Esophagus muscularis mucosa (tissue), 4 donors: ENCODE results near the gene KRT33A. TPM values are rescaled to one million over a fixed set of nuclear protein-coding genes. Genes with fewer than 3 reads are reported as not detected.
"Not testable (repeated sequence)": the region's sequence is repeated elsewhere in the genome, so short reads cannot be mapped to it uniquely, and the experiment has no call there.

Experiments
- DNase-seq: peaks from one replicate; pipeline ENCODE4 v3.0.0-alpha.2; 2017; ENCODE audit errors: extremely low spot score
- H3K27ac ChIP-seq, 4 donors: fragments of 200-600 bp; sonication (generic); replicated peaks in 1 of 4; 1 replicate in 3 of 4; 2 replicates in 1 of 4; pipeline ENCODE4 v1.5.1; 2016 to 2019; ENCODE audit warnings: mild to moderate bottlenecking in 1 of 4
- H3K27me3 ChIP-seq, 4 donors: fragments of 200-600 bp; sonication (generic); one replicate each; pipeline versions ENCODE4 v1.5.1 to v1.6.0; 2016 to 2019
- H3K36me3 ChIP-seq, 4 donors: fragments of 200-600 bp; sonication (generic); one replicate each; pipeline ENCODE4 v1.5.1; 2016 to 2019
- H3K4me1 ChIP-seq, 4 donors: fragments of 200-600 bp; sonication (generic); one replicate each; pipeline ENCODE4 v1.5.1; 2016 to 2019
- H3K4me3 ChIP-seq, 4 donors: fragments of 200-600 bp; sonication (generic); 1 replicate in 2 of 4; 2 replicates in 2 of 4; pipeline ENCODE4 v1.5.1; 2016 to 2019; ENCODE audit warnings: mild to moderate bottlenecking in 4 of 4, moderate library complexity in 1 of 4
- H3K9me3 ChIP-seq, 4 donors: fragments of 200-600 bp; sonication (generic); 1 replicate in 3 of 4; 2 replicates in 1 of 4; pipeline ENCODE4 v1.5.1; 2016 to 2019
- CTCF ChIP-seq, 3 experiments: fragments of 200-600 bp in 2 of 3; fragments of 450-650 bp in 1 of 3; sonication (generic) in 2 of 3; IDR thresholded peaks; one replicate each; pipeline ENCODE4 v1.5.1; 2017 to 2019; ENCODE audit warnings: antibody characterized with exemption in 3 of 3, mild to moderate bottlenecking in 2 of 3, moderate library complexity in 1 of 3
- EP300 ChIP-seq: sonication (generic); formaldehyde crosslinking; IDR thresholded peaks from one replicate; pipeline ENCODE4 v1.6.1; 2017; ENCODE audit warnings: antibody characterized with exemption
- POLR2A ChIP-seq: fragments of 450-650 bp; IDR thresholded peaks from one replicate; pipeline ENCODE4 v1.6.1; 2017; ENCODE audit warnings: antibody characterized with exemption, moderate library complexity, mild to moderate bottlenecking, low read depth
- POLR2AphosphoS5 ChIP-seq, 2 donors: sonication (generic); formaldehyde crosslinking; IDR thresholded peaks; one replicate each; pipeline ENCODE4 v1.6.1; 2017; ENCODE audit warnings: antibody characterized with exemption in 2 of 2
- WGBS: methylation state at CpG from one replicate; pipeline ENCODE4 v1.1.5; 2018; 5-methylcytosine and 5-hydroxymethylcytosine counted together
- intact Hi-C: fragments of 100-400 bp; cut with DNase I; formaldehyde crosslinking; loops from one replicate; pipeline ENCODE4 v1.15.1; 2023
- total RNA-seq, 4 donors: library from RNA; depleted of rRNA; stranded (reverse); fragments of >200 nt; gene quantifications; one replicate each; pipeline versions ENCODE4 v1.1.0 to v1.2.1, GENCODE V29; 2016

KRT33A gene
- total RNA-seq = not detected

GRCh38 chr17:41350381-41350878 lies at the start of gene KRT33A:
Gene KRT33A, minus strand, starts transcription at chr17:41350828. Its CDS starts 61 bp downstream, at chr17:41350767.
- DNase-seq, intact Hi-C loops, H3K36me3 ChIP-seq, H3K27ac ChIP-seq, H3K4me1 ChIP-seq, H3K9me3 ChIP-seq, H3K27me3 ChIP-seq, H3K4me3 ChIP-seq: not testable (repeated sequence)
- WGBS = 93% methylated on average over 16 of the region's 16 CpGs

- no peak for DNase-seq
- H3K27ac ChIP-seq = no peak within 1 kb of the TSS
- 90% methylated on average over 1 of the region's 16 CpGs for WGBS
- peaks cover 0 to 8% (median 6%) of the 10 kb centered on the region in 4 donors for H3K4me1 ChIP-seq
- no peaks in the 10 kb centered on the region for H3K36me3 ChIP-seq
- TF ChIP-seq EP300 (no peak), POLR2AphosphoS5 (IDR thresholded peaks at IDR 0.05) (no peak), POLR2A (no peak), CTCF (IDR thresholded peaks at IDR 0.05) (no peak)
- H3K9me3 ChIP-seq = no peaks in the 10 kb centered on the region
- no peaks in the 10 kb centered on the region for H3K27me3 ChIP-seq
- H3K4me3 ChIP-seq = no peak within 1 kb of the TSS
- intact Hi-C loops = no loop called here
These were observed 46.5 kb upstream of the KRT33A start, which contains the start of gene KRT31 for GRCh38 chr17:41396996-41397660. Gene KRT31, minus strand, starts transcription at chr17:41397608. Its CDS starts 69 bp downstream, at chr17:41397539.

- no peaks in the 10 kb centered on the region for H3K36me3 ChIP-seq
- intact Hi-C loops = no loop called here
- no peaks in the 10 kb centered on the region for H3K9me3 ChIP-seq
- H3K4me3 ChIP-seq = no peak overlapping the region
- DNase-seq = no peak
- WGBS = 93% methylated on average over 3 of the region's 7 CpGs
- no peak for TF ChIP-seq CTCF (IDR thresholded peaks at IDR 0.05)
- no peak for TF ChIP-seq POLR2A
- TF ChIP-seq POLR2AphosphoS5 (IDR thresholded peaks at IDR 0.05) = no peak
- TF ChIP-seq EP300 = no peak
- no peaks in the 10 kb centered on the region for H3K27me3 ChIP-seq
- H3K27ac ChIP-seq = no peak overlapping the region
- H3K4me1 ChIP-seq = peaks cover 0 to under 1% (median 0%) of the 10 kb centered on the region in 4 donors
These were observed 45.7 kb upstream of the KRT33A start for GRCh38 chr17:41396340-41396739.

- Histone ChIP-seq H3K27ac (no peak overlapping the region), H3K36me3 (no peaks in the 10 kb centered on the region), H3K4me3 (no peak overlapping the region), H3K27me3 (no peaks in the 10 kb centered on the region), H3K9me3 (no peaks in the 10 kb centered on the region), H3K4me1 (no peaks in the 10 kb centered on the region)
- intact Hi-C loops = no loop called here
- no peak for DNase-seq
- 100% methylated on average over 1 of the region's 1 CpG for WGBS
- TF ChIP-seq CTCF (IDR thresholded peaks at IDR 0.05) (no peak), POLR2A (no peak), EP300 (no peak), POLR2AphosphoS5 (IDR thresholded peaks at IDR 0.05) (no peak)
These were observed 45.0 kb upstream of the KRT33A start for GRCh38 chr17:41395611-41396010.

- H3K4me1 ChIP-seq, H3K27ac ChIP-seq, H3K27me3 ChIP-seq, H3K36me3 ChIP-seq, DNase-seq, intact Hi-C loops, H3K9me3 ChIP-seq, H3K4me3 ChIP-seq: not testable (repeated sequence)
- 94% methylated on average over 8 of the region's 12 CpGs for WGBS
These were observed 44.4 kb upstream of the KRT33A start for GRCh38 chr17:41395044-41395443.
